ENCODE results near the gene GRID1. TPM values are rescaled to one million over a fixed set of nuclear protein-coding genes. Genes with fewer than 3 reads are reported as not detected.

GRID1 gene
- polyA plus RNA-seq, 1 donor (not counting 4 experiments of a cell fraction or from before 2014, with no cell fraction given): 0.01 TPM

- H3K27ac ChIP-seq (ENCODE audit: control insufficient read depth, insufficient read depth, low read length): no peak overlapping the region
- no peak for TF ChIP-seq CTCF (optimal IDR thresholded peaks at IDR 0.05 in 1 of 3, IDR thresholded peaks at IDR 0.05 in 1 of 3, conservative IDR thresholded peaks at IDR 0.05 in 1 of 3; ENCODE audit: extremely low read depth in 1 of 3, insufficient read depth in 2 of 3, low read length in 3 of 3)
- no peak for TF ChIP-seq EZH2 (IDR thresholded peaks at IDR 0.05; ENCODE audit: low read length)
- no peaks in the 10 kb centered on the region for H3K79me2 ChIP-seq (ENCODE audit: control insufficient read depth, insufficient read depth, low read length)
- no peak for DNase-seq (ENCODE audit: low read depth, low spot score)
- H2AFZ ChIP-seq (ENCODE audit: control insufficient read depth, low read length): no peak overlapping the region
- no peaks in the 10 kb centered on the region for H4K20me1 ChIP-seq (ENCODE audit: control insufficient read depth, extremely low read depth, insufficient read depth, low read length)
- H3K4me1 ChIP-seq (ENCODE audit: control insufficient read depth, extremely low read depth, insufficient read depth, low read length): peaks cover 4% of the 10 kb centered on the region
- no peak overlapping the region for H3K4me3 ChIP-seq (ENCODE audit: control insufficient read depth in 2 of 3, extremely low read depth in 1 of 3, insufficient read depth in 2 of 3, low read depth in 1 of 3, low read length in 3 of 3)
- no peaks in the 10 kb centered on the region for H3K9me3 ChIP-seq (ENCODE audit: control insufficient read depth, low read depth, low read length)
- no peak overlapping the region for H3K4me2 ChIP-seq (ENCODE audit: control insufficient read depth, extremely low read depth, insufficient read depth, low read depth, low read length)
- no peak overlapping the region for H3K9ac ChIP-seq (ENCODE audit: control insufficient read depth, extremely low read depth, insufficient read depth, low read length)
- H3K27me3 ChIP-seq (ENCODE audit: control insufficient read depth, extremely low read depth, insufficient read depth, low read length): peaks cover 5% of the 10 kb centered on the region
- dilution Hi-C loops (cut with MboI; ENCODE audit: extremely low pct_ligation_motif_present, low sequenced_read_pairs): no loop called here
- FAIRE-seq: no peak
- no peaks in the 10 kb centered on the region for H3K36me3 ChIP-seq (ENCODE audit: control insufficient read depth in 2 of 2, extremely low read depth in 1 of 2, insufficient read depth in 2 of 2, low read length in 2 of 2)
- no peaks in the 10 kb centered on the region for H3K9me1 ChIP-seq (ENCODE audit: control insufficient read depth, extremely low read depth, insufficient read depth, low read length)
These were observed 25.2 kb downstream of the GRID1 start for GRCh38 chr10:86341361-86341811.

DNA sequence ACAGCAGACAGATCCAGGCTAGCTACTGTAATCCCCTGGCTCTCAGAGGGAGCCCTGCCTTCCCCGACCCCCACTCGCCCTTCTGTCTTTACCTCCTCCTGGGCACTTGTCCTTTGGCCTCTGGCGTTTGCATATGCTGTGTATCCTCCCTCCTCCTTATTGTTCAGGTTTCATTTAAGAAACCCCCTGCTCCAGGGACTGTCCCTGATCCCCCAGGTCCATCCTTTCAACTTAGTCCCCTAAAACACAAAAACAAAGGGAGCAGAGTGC is 25.7 kb downstream of the GRID1 start:
- no peaks in the 10 kb centered on the region for H3K36me3 ChIP-seq (ENCODE audit: control insufficient read depth in 2 of 2, extremely low read depth in 1 of 2, insufficient read depth in 2 of 2, low read length in 2 of 2)
- dilution Hi-C loops (cut with MboI; ENCODE audit: extremely low pct_ligation_motif_present, low sequenced_read_pairs): no loop called here
- H3K27me3 ChIP-seq (ENCODE audit: control insufficient read depth, extremely low read depth, insufficient read depth, low read length): peaks cover 5% of the 10 kb centered on the region
- H3K4me1 ChIP-seq (ENCODE audit: control insufficient read depth, extremely low read depth, insufficient read depth, low read length): peaks cover 2% of the 10 kb centered on the region
- DNase-seq (ENCODE audit: low read depth, low spot score) (no peak), FAIRE-seq (no peak)
- H3K4me3 ChIP-seq (ENCODE audit: control insufficient read depth in 2 of 3, extremely low read depth in 1 of 3, insufficient read depth in 2 of 3, low read depth in 1 of 3, low read length in 3 of 3): no peak overlapping the region
- no peak overlapping the region for H3K4me2 ChIP-seq (ENCODE audit: control insufficient read depth, extremely low read depth, insufficient read depth, low read depth, low read length)
- TF ChIP-seq EZH2 (IDR thresholded peaks at IDR 0.05; ENCODE audit: low read length): no peak
- no peak for TF ChIP-seq CTCF (optimal IDR thresholded peaks at IDR 0.05 in 1 of 3, IDR thresholded peaks at IDR 0.05 in 1 of 3, conservative IDR thresholded peaks at IDR 0.05 in 1 of 3; ENCODE audit: extremely low read depth in 1 of 3, insufficient read depth in 2 of 3, low read length in 3 of 3)
- H2AFZ ChIP-seq (ENCODE audit: control insufficient read depth, low read length): no peak overlapping the region
- H3K9me1 ChIP-seq (ENCODE audit: control insufficient read depth, extremely low read depth, insufficient read depth, low read length): no peaks in the 10 kb centered on the region
- H3K79me2 ChIP-seq (ENCODE audit: control insufficient read depth, insufficient read depth, low read length): no peaks in the 10 kb centered on the region
- H3K9me3 ChIP-seq (ENCODE audit: control insufficient read depth, low read depth, low read length): no peaks in the 10 kb centered on the region
- H3K27ac ChIP-seq (ENCODE audit: control insufficient read depth, insufficient read depth, low read length): no peak overlapping the region
- no peaks in the 10 kb centered on the region for H4K20me1 ChIP-seq (ENCODE audit: control insufficient read depth, extremely low read depth, insufficient read depth, low read length)
- H3K9ac ChIP-seq (ENCODE audit: control insufficient read depth, extremely low read depth, insufficient read depth, low read length): no peak overlapping the region
